ENCODE results near the gene USP19.

DNA sequence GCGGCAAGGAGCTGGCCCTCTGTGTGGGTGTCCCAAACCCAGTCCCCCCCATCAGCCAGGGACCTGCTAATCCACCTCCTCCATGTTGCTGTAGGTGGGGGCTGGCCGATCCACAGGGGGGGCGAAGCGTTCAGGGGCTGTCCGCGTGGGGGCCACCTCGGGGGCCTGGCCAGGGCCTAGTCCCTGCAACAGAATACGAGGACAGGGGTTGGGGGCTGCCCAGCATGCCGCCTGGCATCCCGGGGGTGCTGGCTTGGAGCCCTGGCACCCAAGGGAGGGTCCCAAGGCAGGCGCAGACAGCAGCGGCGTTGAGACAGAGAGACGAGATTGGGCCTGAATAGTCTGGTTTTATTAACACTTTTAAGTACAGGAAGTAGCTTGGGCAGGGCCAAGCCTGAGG, 12.3 kb downstream of the USP19 start:
- no peak for TF ChIP-seq POLR2A (IDR thresholded peaks at IDR 0.05; ENCODE audit: low read length)
- no peak for TF ChIP-seq NPAS2 (CRISPR knock-in tag; IDR thresholded peaks at IDR 0.05; ENCODE audit: borderline replicate concordance)
- TF ChIP-seq SMC3 (IDR thresholded peaks at IDR 0.05), result no peak
- TF ChIP-seq, protein P1, sequence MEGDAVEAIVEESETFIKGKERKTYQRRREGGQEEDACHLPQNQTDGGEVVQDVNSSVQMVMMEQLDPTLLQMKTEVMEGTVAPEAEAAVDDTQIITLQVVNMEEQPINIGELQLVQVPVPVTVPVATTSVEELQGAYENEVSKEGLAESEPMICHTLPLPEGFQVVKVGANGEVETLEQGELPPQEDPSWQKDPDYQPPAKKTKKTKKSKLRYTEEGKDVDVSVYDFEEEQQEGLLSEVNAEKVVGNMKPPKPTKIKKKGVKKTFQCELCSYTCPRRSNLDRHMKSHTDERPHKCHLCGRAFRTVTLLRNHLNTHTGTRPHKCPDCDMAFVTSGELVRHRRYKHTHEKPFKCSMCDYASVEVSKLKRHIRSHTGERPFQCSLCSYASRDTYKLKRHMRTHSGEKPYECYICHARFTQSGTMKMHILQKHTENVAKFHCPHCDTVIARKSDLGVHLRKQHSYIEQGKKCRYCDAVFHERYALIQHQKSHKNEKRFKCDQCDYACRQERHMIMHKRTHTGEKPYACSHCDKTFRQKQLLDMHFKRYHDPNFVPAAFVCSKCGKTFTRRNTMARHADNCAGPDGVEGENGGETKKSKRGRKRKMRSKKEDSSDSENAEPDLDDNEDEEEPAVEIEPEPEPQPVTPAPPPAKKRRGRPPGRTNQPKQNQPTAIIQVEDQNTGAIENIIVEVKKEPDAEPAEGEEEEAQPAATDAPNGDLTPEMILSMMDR (IDR thresholded peaks at IDR 0.05), result no peak
- TF ChIP-seq HEYL (CRISPR knock-in tag; IDR thresholded peaks at IDR 0.05), result no peak
- TF ChIP-seq ZSCAN20 (CRISPR knock-in tag; IDR thresholded peaks at IDR 0.05), result no peak
- TF ChIP-seq RCOR1 (IDR thresholded peaks at IDR 0.05; ENCODE audit: low read depth, low read length), result no peak
- TF ChIP-seq MAZ (IDR thresholded peaks at IDR 0.05; ENCODE audit: borderline replicate concordance, low read depth, low read length), result no peak
- no peak for TF ChIP-seq EP300 (IDR thresholded peaks at IDR 0.05)
- TF ChIP-seq, protein P2, sequence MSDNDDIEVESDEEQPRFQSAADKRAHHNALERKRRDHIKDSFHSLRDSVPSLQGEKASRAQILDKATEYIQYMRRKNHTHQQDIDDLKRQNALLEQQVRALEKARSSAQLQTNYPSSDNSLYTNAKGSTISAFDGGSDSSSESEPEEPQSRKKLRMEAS (IDR thresholded peaks at IDR 0.05), result no peak
- no peak for TF ChIP-seq NR3C1 (IDR thresholded peaks at IDR 0.05)
- TF ChIP-seq MYC (IDR thresholded peaks at IDR 0.05; ENCODE audit: borderline replicate concordance, low read length), result no peak
- TF ChIP-seq, protein P3, sequence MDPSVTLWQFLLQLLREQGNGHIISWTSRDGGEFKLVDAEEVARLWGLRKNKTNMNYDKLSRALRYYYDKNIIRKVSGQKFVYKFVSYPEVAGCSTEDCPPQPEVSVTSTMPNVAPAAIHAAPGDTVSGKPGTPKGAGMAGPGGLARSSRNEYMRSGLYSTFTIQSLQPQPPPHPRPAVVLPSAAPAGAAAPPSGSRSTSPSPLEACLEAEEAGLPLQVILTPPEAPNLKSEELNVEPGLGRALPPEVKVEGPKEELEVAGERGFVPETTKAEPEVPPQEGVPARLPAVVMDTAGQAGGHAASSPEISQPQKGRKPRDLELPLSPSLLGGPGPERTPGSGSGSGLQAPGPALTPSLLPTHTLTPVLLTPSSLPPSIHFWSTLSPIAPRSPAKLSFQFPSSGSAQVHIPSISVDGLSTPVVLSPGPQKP (IDR thresholded peaks at IDR 0.05; ENCODE audit: low read depth, low read length), result no peak

Data from A549 (cell line).